Neural progenitor cell (in vitro differentiated cells): Measurements from ENCODE around the gene CACNA2D4. TPM values are rescaled to one million over a fixed set of nuclear protein-coding genes. Genes with fewer than 3 reads are reported as not detected.

Source experiments
- DNase-seq: peaks from one replicate; pipeline ENCODE4 v3.0.0-alpha.2; 2016; ENCODE audit warnings: low spot score
- H2AFZ ChIP-seq: fragments of 200-600 bp; sonication (generic); replicated peaks from 2 replicates; pipeline ENCODE4 v1.6.1; 2016; ENCODE audit warnings: antibody characterized with exemption
- H3F3A ChIP-seq: fragments of 200-600 bp; sonication (generic); 2 replicates; pipeline ENCODE4 v1.6.1; 2016; ENCODE audit warnings: antibody characterized with exemption, low read depth
- H3K27ac ChIP-seq: fragments of 200-600 bp; sonication (generic); 2 replicates; pipeline ENCODE4 v1.5.1; 2016; ENCODE audit warnings: mild to moderate bottlenecking
- H3K27me3 ChIP-seq: fragments of 200-600 bp; sonication (generic); 2 replicates; pipeline ENCODE4 v1.6.1; 2016; ENCODE audit warnings: mild to moderate bottlenecking, moderate library complexity
- H3K36me3 ChIP-seq: fragments of 200-600 bp; sonication (generic); 2 replicates; pipeline ENCODE4 v1.5.1; 2016
- H3K4me1 ChIP-seq: fragments of 200-600 bp; sonication (generic); 2 replicates; pipeline ENCODE4 v1.6.1; 2016; ENCODE audit warnings: mixed run types
- H3K4me2 ChIP-seq: fragments of 200-600 bp; sonication (generic); 2 replicates; pipeline ENCODE4 v1.6.1; 2016
- H3K4me3 ChIP-seq: fragments of 200-600 bp; sonication (generic); 2 replicates; pipeline ENCODE4 v1.5.1; 2016
- H3K79me2 ChIP-seq: fragments of 200-600 bp; sonication (generic); 2 replicates; pipeline ENCODE4 v1.6.1; 2016; ENCODE audit warnings: low read depth
- H3K9ac ChIP-seq: fragments of 200-600 bp; sonication (generic); 2 replicates; pipeline ENCODE4 v1.6.1; 2016
- H3K9me3 ChIP-seq: fragments of 200-600 bp; sonication (generic); 2 replicates; pipeline ENCODE4 v1.5.1; 2016; ENCODE audit warnings: low read depth
- H4K20me1 ChIP-seq: fragments of 200-600 bp; sonication (generic); 2 replicates; pipeline ENCODE4 v1.6.1; 2016; ENCODE audit warnings: low read depth
- H3K27ac Mint-ChIP-seq: 3 replicates; pipeline ENCODE4 v1.8.0; 2021; ENCODE audit warnings: mixed read lengths
- H3K27me3 Mint-ChIP-seq: 2 replicates; pipeline ENCODE4 v1.8.0; 2022; ENCODE audit warnings: low read depth, mild to moderate bottlenecking, inconsistent platforms, moderate library complexity, mixed read lengths; ENCODE audit not compliant: insufficient read depth
- H3K36me3 Mint-ChIP-seq: 3 replicates; pipeline ENCODE4 v1.8.0; 2021; ENCODE audit warnings: mixed read lengths
- H3K4me1 Mint-ChIP-seq: 3 replicates; pipeline ENCODE4 v1.8.0; 2021; ENCODE audit warnings: mixed read lengths
- H3K4me3 Mint-ChIP-seq: 3 replicates; pipeline ENCODE4 v1.8.0; 2021; ENCODE audit warnings: mild to moderate bottlenecking, moderate library complexity, mixed read lengths
- H3K9me3 Mint-ChIP-seq: 3 replicates; pipeline ENCODE4 v1.8.0; 2020; ENCODE audit warnings: mixed read lengths
- CTCF ChIP-seq: fragments of 200-600 bp; sonication (generic); IDR thresholded peaks from 2 replicates; pipeline ENCODE4 v1.5.1; 2017; ENCODE audit warnings: antibody characterized with exemption, mild to moderate bottlenecking
- EZH2 ChIP-seq: fragments of 200-600 bp; sonication (generic); IDR thresholded peaks from 2 replicates; pipeline ENCODE4 v1.6.1; 2017; ENCODE audit warnings: antibody characterized with exemption, mild to moderate bottlenecking, moderate library complexity
- EZH2phosphoT487 ChIP-seq: fragments of 200-600 bp; sonication (generic); IDR thresholded peaks from 2 replicates; pipeline ENCODE4 v1.6.1; 2017; ENCODE audit warnings: antibody characterized with exemption
- total RNA-seq: library from RNA; depleted of rRNA; stranded (reverse); fragments of >200 nt; gene quantifications from 2 replicates; pipeline ENCODE4 v1.2.3, GENCODE V29; 2015; ENCODE audit warnings: low replicate concordance

CACNA2D4 gene
- total RNA-seq, 1 donor from 2014 or later = 3.0 TPM

- no peak overlapping the region for H3K27ac ChIP-seq
- H3K9me3 ChIP-seq = no peaks in the 10 kb centered on the region
- no peak for DNase-seq
- Mint-ChIP-seq H3K36me3 (peaks cover 30% of the 10 kb centered on the region), H3K27me3 (no peaks in the 10 kb centered on the region), H3K27ac (no peak overlapping the region), H3K9me3 (no peaks in the 10 kb centered on the region), H3K4me3 (no peak overlapping the region), H3K4me1 (no peaks in the 10 kb centered on the region)
- no peak overlapping the region for H2AFZ ChIP-seq
- no peak overlapping the region for H3K9ac ChIP-seq
- TF ChIP-seq CTCF (no peak), EZH2 (no peak), EZH2phosphoT487 (no peak)
- peaks cover 57% of the 10 kb centered on the region for H3K79me2 ChIP-seq
- no peaks in the 10 kb centered on the region for H3K27me3 ChIP-seq
- H3F3A ChIP-seq = peaks cover 5% of the 10 kb centered on the region
- H4K20me1 ChIP-seq = peaks cover 11% of the 10 kb centered on the region
- no peak overlapping the region for H3K4me2 ChIP-seq
- no peaks in the 10 kb centered on the region for H3K4me1 ChIP-seq
- no peaks in the 10 kb centered on the region for H3K36me3 ChIP-seq
- H3K4me3 ChIP-seq = no peak overlapping the region
Observed at GRCh38 chr12:1760566-1761382, 157.7 kb downstream of the CACNA2D4 start.

- H3K79me2 ChIP-seq = peaks cover 45% of the 10 kb centered on the region
Observed at GRCh38 chr12:1758887-1759286, 159.6 kb downstream of the CACNA2D4 start.

GRCh38 chr12:1758376-1758775 lies 160.1 kb downstream of the CACNA2D4 start:
- peaks cover 3% of the 10 kb centered on the region for H4K20me1 ChIP-seq
- no peak overlapping the region for H3K4me3 ChIP-seq
- Mint-ChIP-seq H3K27me3 (no peaks in the 10 kb centered on the region), H3K4me3 (no peak overlapping the region), H3K9me3 (no peaks in the 10 kb centered on the region), H3K36me3 (peaks cover 39% of the 10 kb centered on the region), H3K27ac (no peak overlapping the region), H3K4me1 (no peaks in the 10 kb centered on the region)
- no peak for TF ChIP-seq EZH2phosphoT487
- no peak for TF ChIP-seq CTCF
- TF ChIP-seq EZH2 = no peak
- H3K4me2 ChIP-seq = no peak overlapping the region
- no peak overlapping the region for H3K27ac ChIP-seq
- H3K79me2 ChIP-seq = peaks cover 42% of the 10 kb centered on the region
- no peaks in the 10 kb centered on the region for H3K4me1 ChIP-seq
- H2AFZ ChIP-seq = no peak overlapping the region
- H3K36me3 ChIP-seq = no peaks in the 10 kb centered on the region
- no peak overlapping the region for H3K9ac ChIP-seq
- no peaks in the 10 kb centered on the region for H3K9me3 ChIP-seq
- H3K27me3 ChIP-seq = no peaks in the 10 kb centered on the region
- H3F3A ChIP-seq = no peaks in the 10 kb centered on the region
- no peak for DNase-seq

More at GRCh38 chr12:1758887-1759286, 159.6 kb downstream of the CACNA2D4 start:
- no peaks in the 10 kb centered on the region for H3K4me1 ChIP-seq
- peaks cover 5% of the 10 kb centered on the region for H4K20me1 ChIP-seq
- H3K4me1 Mint-ChIP-seq = no peaks in the 10 kb centered on the region
- H3K27me3 Mint-ChIP-seq = no peaks in the 10 kb centered on the region
- DNase-seq = no peak
- no peak overlapping the region for H3K27ac Mint-ChIP-seq
- peaks cover 39% of the 10 kb centered on the region for H3K36me3 Mint-ChIP-seq
- no peaks in the 10 kb centered on the region for H3K36me3 ChIP-seq
- no peak overlapping the region for H3K4me3 ChIP-seq
- TF ChIP-seq EZH2 = no peak
- H2AFZ ChIP-seq = no peak overlapping the region
- no peak overlapping the region for H3K27ac ChIP-seq
- H3K9me3 ChIP-seq = no peaks in the 10 kb centered on the region
- H3K4me3 Mint-ChIP-seq = no peak overlapping the region
- H3K4me2 ChIP-seq = no peak overlapping the region
- H3K9ac ChIP-seq = no peak overlapping the region
- no peaks in the 10 kb centered on the region for H3K9me3 Mint-ChIP-seq
- no peaks in the 10 kb centered on the region for H3F3A ChIP-seq
- no peaks in the 10 kb centered on the region for H3K27me3 ChIP-seq

- Histone ChIP-seq H3K79me2 (peaks cover 81% of the 10 kb centered on the region), H3K36me3 (peaks cover 7% of the 10 kb centered on the region), H4K20me1 (no peaks in the 10 kb centered on the region), H3K27me3 (no peaks in the 10 kb centered on the region), H3K9me3 (peaks cover 6% of the 10 kb centered on the region), H3K4me2 (no peak overlapping the region), H3K9ac (no peak overlapping the region), H3K4me1 (no peaks in the 10 kb centered on the region), H3F3A (no peaks in the 10 kb centered on the region), H2AFZ (no peak overlapping the region), H3K27ac (no peak overlapping the region), H3K4me3 (no peak overlapping the region)
- Mint-ChIP-seq H3K27me3 (no peaks in the 10 kb centered on the region), H3K27ac (no peak overlapping the region), H3K36me3 (peaks cover 35% of the 10 kb centered on the region), H3K4me1 (no peaks in the 10 kb centered on the region), H3K9me3 (peaks cover 32% of the 10 kb centered on the region), H3K4me3 (no peak overlapping the region)
- no peak for DNase-seq
- no peak for TF ChIP-seq EZH2phosphoT487
- TF ChIP-seq CTCF = no peak
- TF ChIP-seq EZH2 = no peak
Observed at GRCh38 chr12:1750300-1750699, 168.2 kb downstream of the CACNA2D4 start.
